OCI-LY3 (cell line): ENCODE measurements around the gene HCFC1R1.
A peak's percentile ranks its signal among the peaks of the same experiment; 100 is the strongest.

Experiments
- H2AFZ ChIP-seq: fragments of 200-600, 300-600 bp; shearing (Covaris generic); 2 replicates; pipeline ENCODE4 v1.6.0; 2014; ENCODE audit warnings: antibody characterized with exemption, low read depth, low read length
- H3K27ac ChIP-seq: fragments of 200-600, 300-600 bp; sonication (generic); 2 replicates; pipeline ENCODE4 v1.5.1; 2014; ENCODE audit warnings: mild to moderate bottlenecking, low read length, moderate library complexity, mixed read lengths
- H3K27me3 ChIP-seq: fragments of 200-600, 300-600 bp; sonication (generic); 2 replicates; pipeline ENCODE4 v1.6.1; 2014; ENCODE audit warnings: low read depth, low read length, mixed read lengths
- H3K36me3 ChIP-seq: fragments of 200-600, 300-600 bp; sonication (generic); replicated peaks from 2 replicates; pipeline ENCODE3; 2014; ENCODE audit warnings: low read depth, low read length, mixed read lengths
- H3K4me1 ChIP-seq: fragments of 300-600, 200-600 bp; sonication (generic); 2 replicates; pipeline ENCODE4 v1.6.1; 2014; ENCODE audit warnings: low read length, mixed read lengths
- H3K4me2 ChIP-seq: fragments of 200-600, 300-600 bp; sonication (generic); 2 replicates; pipeline ENCODE4 v1.6.1; 2014; ENCODE audit warnings: low read length, mixed read lengths
- H3K4me3 ChIP-seq: fragments of 300-600, 200-600 bp; sonication (generic); 2 replicates; pipeline ENCODE4 v1.5.1; 2014; ENCODE audit warnings: antibody characterized with exemption, mild to moderate bottlenecking, low read length, moderate library complexity
- H3K79me2 ChIP-seq: fragments of 300-600, 200-600 bp; shearing (Covaris generic); 2 replicates; pipeline ENCODE4 v1.6.1; 2014; ENCODE audit warnings: mild to moderate bottlenecking, low read length, mixed read lengths
- H3K9ac ChIP-seq: fragments of 300-600, 200-600 bp; shearing (Covaris generic); 2 replicates; pipeline ENCODE4 v1.6.0; 2014; ENCODE audit warnings: mild to moderate bottlenecking, low read length, moderate library complexity
- H3K9me3 ChIP-seq: fragments of 200-600, 300-600 bp; shearing (Covaris generic); 2 replicates; pipeline ENCODE4 v1.6.1; 2014; ENCODE audit warnings: low read length, mixed read lengths; ENCODE audit not compliant: insufficient read depth
- H4K20me1 ChIP-seq: fragments of 200-600, 300-600 bp; sonication (generic); 2 replicates; pipeline ENCODE4 v1.6.1; 2016; ENCODE audit warnings: low read length, mixed read lengths; ENCODE audit not compliant: insufficient read depth
- EZH2phosphoT487 ChIP-seq: fragments of 200-600 bp; shearing (Covaris generic); IDR thresholded peaks from 2 replicates; pipeline ENCODE4 v1.6.1; 2018; ENCODE audit warnings: antibody characterized with exemption, mixed run types, low read depth
- TF ChIP-seq, protein P1 (sequence below): fragments of 200-600, 300-600 bp; sonication (generic); IDR thresholded peaks from 2 replicates; pipeline ENCODE4 v1.5.1; 2014; ENCODE audit warnings: antibody characterized with exemption, low read length, low read depth

HCFC1R1 gene

DNA sequence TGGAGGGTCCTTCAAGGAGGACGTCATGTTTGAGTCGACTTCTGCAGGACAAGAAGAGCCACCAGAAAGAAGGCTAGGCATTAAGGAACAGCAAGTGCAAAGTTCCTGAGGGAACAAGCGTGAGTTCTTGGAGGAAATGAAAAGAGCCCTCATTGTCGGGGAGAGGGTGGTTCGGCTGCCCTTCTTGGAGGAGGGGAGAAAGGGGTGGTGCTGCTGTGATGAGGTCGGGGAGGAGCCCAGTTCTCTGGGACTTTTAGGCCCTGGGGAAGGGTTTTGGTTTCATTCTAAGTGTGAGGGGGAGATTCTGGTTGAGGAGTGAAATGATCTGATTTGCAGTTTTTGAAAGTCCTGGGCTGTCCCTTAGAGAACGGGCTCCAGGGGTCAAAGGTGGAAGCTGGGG lies 8.9 kb upstream of the HCFC1R1 start:
- H3K9ac ChIP-seq: no peak overlapping the region
- H3K27me3 ChIP-seq: peaks cover 20% of the 10 kb centered on the region
- no peak for TF ChIP-seq EZH2phosphoT487
- TF ChIP-seq, protein P1, sequence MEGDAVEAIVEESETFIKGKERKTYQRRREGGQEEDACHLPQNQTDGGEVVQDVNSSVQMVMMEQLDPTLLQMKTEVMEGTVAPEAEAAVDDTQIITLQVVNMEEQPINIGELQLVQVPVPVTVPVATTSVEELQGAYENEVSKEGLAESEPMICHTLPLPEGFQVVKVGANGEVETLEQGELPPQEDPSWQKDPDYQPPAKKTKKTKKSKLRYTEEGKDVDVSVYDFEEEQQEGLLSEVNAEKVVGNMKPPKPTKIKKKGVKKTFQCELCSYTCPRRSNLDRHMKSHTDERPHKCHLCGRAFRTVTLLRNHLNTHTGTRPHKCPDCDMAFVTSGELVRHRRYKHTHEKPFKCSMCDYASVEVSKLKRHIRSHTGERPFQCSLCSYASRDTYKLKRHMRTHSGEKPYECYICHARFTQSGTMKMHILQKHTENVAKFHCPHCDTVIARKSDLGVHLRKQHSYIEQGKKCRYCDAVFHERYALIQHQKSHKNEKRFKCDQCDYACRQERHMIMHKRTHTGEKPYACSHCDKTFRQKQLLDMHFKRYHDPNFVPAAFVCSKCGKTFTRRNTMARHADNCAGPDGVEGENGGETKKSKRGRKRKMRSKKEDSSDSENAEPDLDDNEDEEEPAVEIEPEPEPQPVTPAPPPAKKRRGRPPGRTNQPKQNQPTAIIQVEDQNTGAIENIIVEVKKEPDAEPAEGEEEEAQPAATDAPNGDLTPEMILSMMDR: no peak

GRCh38 chr16:3030222-3031212 lies 6.8 kb upstream of the HCFC1R1 start:
- no peak overlapping the region for H3K4me2 ChIP-seq
- TF ChIP-seq, protein P1: no peak
- no peak for TF ChIP-seq EZH2phosphoT487

More for the DNA sequence above, 8.9 kb upstream of the HCFC1R1 start:
- peak overlapping the region; percentile 43 for H3K4me2 ChIP-seq
- no peaks in the 10 kb centered on the region for H4K20me1 ChIP-seq
- H2AFZ ChIP-seq: no peak overlapping the region
- H3K4me1 ChIP-seq: peaks cover 21% of the 10 kb centered on the region
- peak overlapping the region; percentile 7; the same call in 1 of the 2 replicates for H3K4me3 ChIP-seq
- no peaks in the 10 kb centered on the region for H3K79me2 ChIP-seq
- H3K9me3 ChIP-seq: no peaks in the 10 kb centered on the region
- no peak overlapping the region for H3K27ac ChIP-seq
- no peaks in the 10 kb centered on the region for H3K36me3 ChIP-seq

GRCh38 chr16:3029491-3030221 lies 5.9 kb upstream of the HCFC1R1 start:
- H4K20me1 ChIP-seq: no peaks in the 10 kb centered on the region
- no peak for TF ChIP-seq EZH2phosphoT487
- TF ChIP-seq, protein P1: no peak
- peaks cover 9% of the 10 kb centered on the region for H3K36me3 ChIP-seq
- H3K4me2 ChIP-seq: no peak overlapping the region
- peaks cover 21% of the 10 kb centered on the region for H3K4me1 ChIP-seq
- no peak overlapping the region for H3K27ac ChIP-seq
- H3K4me3 ChIP-seq: no peak overlapping the region
- no peaks in the 10 kb centered on the region for H3K9me3 ChIP-seq
- H3K27me3 ChIP-seq: peaks cover 6% of the 10 kb centered on the region
- no peak overlapping the region for H3K9ac ChIP-seq
- no peaks in the 10 kb centered on the region for H3K79me2 ChIP-seq
- no peak overlapping the region for H2AFZ ChIP-seq

More at GRCh38 chr16:3030222-3031212, 6.8 kb upstream of the HCFC1R1 start:
- Histone ChIP-seq H3K27me3 (peaks cover 9% of the 10 kb centered on the region), H3K4me1 (peaks cover 21% of the 10 kb centered on the region), H3K9me3 (no peaks in the 10 kb centered on the region), H3K4me3 (no peak overlapping the region), H4K20me1 (no peaks in the 10 kb centered on the region), H3K79me2 (no peaks in the 10 kb centered on the region), H3K27ac (no peak overlapping the region), H2AFZ (no peak overlapping the region), H3K36me3 (peaks cover 9% of the 10 kb centered on the region), H3K9ac (no peak overlapping the region)
